GM23338 (cell line): ENCODE measurements around the gene SQSTM1. TPM values are rescaled to one million over a fixed set of nuclear protein-coding genes. Genes with fewer than 3 reads are reported as not detected.

Experiments used
- ATAC-seq: fragments of 200-7000 bp; cut with Tn5 transposase; 3 replicates; pipeline ENCODE4 v1.9.1; 2020
- DNase-seq: peaks from one replicate; pipeline ENCODE4 v3.0.0-alpha.2; 2015; ENCODE audit warnings: low spot score
- H2AFZ ChIP-seq: fragments of 200-600 bp; sonication (generic); 2 replicates; pipeline ENCODE4 v1.8.0; 2016; ENCODE audit warnings: antibody characterized with exemption, mild to moderate bottlenecking, moderate library complexity
- H3F3A ChIP-seq: fragments of 200-600 bp; sonication (generic); replicated peaks from 2 replicates; pipeline ENCODE4 v1.8.0; 2017; ENCODE audit warnings: antibody characterized with exemption, mixed run types, low read depth
- H3K27ac ChIP-seq: fragments of 200-600 bp; sonication (generic); 2 replicates; pipeline ENCODE4 v1.6.1; 2016; ENCODE audit warnings: low read depth
- H3K27me3 ChIP-seq: fragments of 200-600 bp; sonication (generic); 2 replicates; pipeline ENCODE4 v1.8.0; 2016; ENCODE audit warnings: mild to moderate bottlenecking, mixed run types, moderate library complexity; ENCODE audit not compliant: insufficient read depth
- H3K36me3 ChIP-seq: fragments of 200-600 bp; sonication (generic); 2 replicates; pipeline ENCODE4 v1.8.0; 2016; ENCODE audit warnings: mild to moderate bottlenecking; ENCODE audit not compliant: insufficient read depth
- H3K4me1 ChIP-seq: fragments of 200-600 bp; sonication (generic); 2 replicates; pipeline ENCODE4 v1.8.0; 2016; ENCODE audit warnings: mild to moderate bottlenecking, moderate library complexity; ENCODE audit not compliant: insufficient read depth
- H3K4me2 ChIP-seq: fragments of 200-600 bp; sonication (generic); 2 replicates; pipeline ENCODE4 v1.7.1; 2017; ENCODE audit warnings: mixed run types
- H3K4me3 ChIP-seq: fragments of 200-600 bp; sonication (generic); 2 replicates; pipeline ENCODE4 v1.6.1; 2016; ENCODE audit warnings: mixed run types
- H3K79me2 ChIP-seq: fragments of 200-600 bp; sonication (generic); replicated peaks from 2 replicates; pipeline ENCODE4 v1.8.0; 2017; ENCODE audit warnings: mild to moderate bottlenecking; ENCODE audit not compliant: insufficient read depth
- H3K9me2 ChIP-seq: fragments of 200-600 bp; sonication (generic); 2 replicates; pipeline ENCODE4 v1.8.0; 2017; ENCODE audit not compliant: insufficient read depth
- H4K20me1 ChIP-seq: fragments of 200-600 bp; sonication (generic); replicated peaks from 2 replicates; pipeline ENCODE4 v1.8.0; 2017; ENCODE audit warnings: mild to moderate bottlenecking; ENCODE audit not compliant: insufficient read depth
- H3K27ac Mint-ChIP-seq: 2 replicates; pipeline ENCODE4 v1.8.0; 2020; ENCODE audit warnings: inconsistent platforms, mild to moderate bottlenecking, moderate library complexity, mixed read lengths
- H3K27me3 Mint-ChIP-seq: 3 replicates; pipeline ENCODE4 v1.8.0; 2022; ENCODE audit warnings: low read depth, mild to moderate bottlenecking, moderate library complexity, mixed read lengths, inconsistent platforms; ENCODE audit not compliant: insufficient read depth, poor library complexity
- H3K36me3 Mint-ChIP-seq: 3 replicates; pipeline ENCODE4 v1.8.0; 2021; ENCODE audit warnings: low read depth, mild to moderate bottlenecking, inconsistent platforms, moderate library complexity, mixed read lengths
- H3K4me1 Mint-ChIP-seq: 3 replicates; pipeline ENCODE4 v1.8.0; 2020; ENCODE audit warnings: mild to moderate bottlenecking, inconsistent platforms, mixed read lengths
- H3K4me3 Mint-ChIP-seq: 3 replicates; pipeline ENCODE4 v1.8.0; 2021; ENCODE audit warnings: moderate library complexity, mild to moderate bottlenecking, inconsistent platforms, mixed read lengths
- H3K9me3 Mint-ChIP-seq: 3 replicates; pipeline ENCODE4 v1.8.0; 2020; ENCODE audit warnings: moderate library complexity, mild to moderate bottlenecking, inconsistent platforms, mixed read lengths
- CREB1 ChIP-seq: fragments of 250-450 bp; sonication (Bioruptor Pico); IDR thresholded peaks from 2 replicates; pipeline ENCODE4 v1.5.0; 2020; ENCODE audit warnings: low read depth, mild to moderate bottlenecking, moderate library complexity
- EZH2 ChIP-seq: fragments of 200-600 bp; sonication (generic); IDR thresholded peaks from one replicate; pipeline ENCODE4 v1.8.0; 2017; ENCODE audit warnings: antibody characterized with exemption, mild to moderate bottlenecking, low read depth; ENCODE audit not compliant: unreplicated experiment
- NANOG ChIP-seq: IDR thresholded peaks from 2 replicates; pipeline ENCODE4 v1.6.1; 2016; ENCODE audit warnings: antibody characterized with exemption, borderline replicate concordance
- POLR2AphosphoS5 ChIP-seq: IDR thresholded peaks from 2 replicates; pipeline ENCODE4 v1.6.1; 2016; ENCODE audit warnings: antibody characterized with exemption, low read depth
- STAT1 ChIP-seq: IDR thresholded peaks from one replicate; pipeline ENCODE4 v1.6.1; 2016; ENCODE audit warnings: antibody characterized with exemption; ENCODE audit not compliant: unreplicated experiment
- ZNF114 ChIP-seq: fragments of 250-450 bp; sonication (Bioruptor Pico); IDR thresholded peaks from 2 replicates; pipeline ENCODE4 v1.5.0; 2020; ENCODE audit warnings: mild to moderate bottlenecking, moderate library complexity
- ZNF331 ChIP-seq: fragments of 250-450 bp; sonication (Bioruptor Pico); IDR thresholded peaks from 2 replicates; pipeline ENCODE4 v1.5.0; 2020; ENCODE audit warnings: low read depth, mild to moderate bottlenecking, moderate library complexity
- ZNF462 ChIP-seq: fragments of 250-450 bp; sonication (Bioruptor Pico); IDR thresholded peaks from 2 replicates; pipeline ENCODE4 v1.5.0; 2020; ENCODE audit warnings: mild to moderate bottlenecking, moderate library complexity
- polyA plus RNA-seq: library from polyadenylated mRNA; unstranded; fragments of >200 nt; fragmentation: Nextera tagmentation; extraction: Ambion mirVana; gene quantifications from 2 replicates; pipeline ENCODE4 v1.2.1, GENCODE V29; 2016
- total RNA-seq: library from RNA; depleted of rRNA; stranded (reverse); fragments of >200 nt; shearing (Covaris generic); gene quantifications from 2 replicates; pipeline ENCODE4 v1.2.3, GENCODE V29; 2014
- TF ChIP-seq, protein P1 (sequence below): IDR thresholded peaks from one replicate; pipeline ENCODE4 v1.6.1; 2018; ENCODE audit warnings: antibody characterized with exemption; ENCODE audit not compliant: unreplicated experiment
- TF ChIP-seq, protein P2 (sequence below): IDR thresholded peaks from 2 replicates; pipeline ENCODE4 v1.6.1; 2016; ENCODE audit warnings: antibody characterized with exemption
- TF ChIP-seq, protein P3 (sequence below), 2 experiments: fragments of 200-600 bp in 1 of 2; sonication (generic) in 1 of 2; conservative IDR thresholded peaks; 2 replicates each; pipeline versions ENCODE4 v1.5.1 to v1.6.1; 2016 to 2017; ENCODE audit warnings: antibody characterized with exemption in 2 of 2, low read depth in 2 of 2, mild to moderate bottlenecking in 2 of 2, moderate library complexity in 1 of 2

SQSTM1 gene
- total and polyA plus RNA-seq, 2 experiments from 2014 or later = 58.0 to 92.6 TPM

DNA sequence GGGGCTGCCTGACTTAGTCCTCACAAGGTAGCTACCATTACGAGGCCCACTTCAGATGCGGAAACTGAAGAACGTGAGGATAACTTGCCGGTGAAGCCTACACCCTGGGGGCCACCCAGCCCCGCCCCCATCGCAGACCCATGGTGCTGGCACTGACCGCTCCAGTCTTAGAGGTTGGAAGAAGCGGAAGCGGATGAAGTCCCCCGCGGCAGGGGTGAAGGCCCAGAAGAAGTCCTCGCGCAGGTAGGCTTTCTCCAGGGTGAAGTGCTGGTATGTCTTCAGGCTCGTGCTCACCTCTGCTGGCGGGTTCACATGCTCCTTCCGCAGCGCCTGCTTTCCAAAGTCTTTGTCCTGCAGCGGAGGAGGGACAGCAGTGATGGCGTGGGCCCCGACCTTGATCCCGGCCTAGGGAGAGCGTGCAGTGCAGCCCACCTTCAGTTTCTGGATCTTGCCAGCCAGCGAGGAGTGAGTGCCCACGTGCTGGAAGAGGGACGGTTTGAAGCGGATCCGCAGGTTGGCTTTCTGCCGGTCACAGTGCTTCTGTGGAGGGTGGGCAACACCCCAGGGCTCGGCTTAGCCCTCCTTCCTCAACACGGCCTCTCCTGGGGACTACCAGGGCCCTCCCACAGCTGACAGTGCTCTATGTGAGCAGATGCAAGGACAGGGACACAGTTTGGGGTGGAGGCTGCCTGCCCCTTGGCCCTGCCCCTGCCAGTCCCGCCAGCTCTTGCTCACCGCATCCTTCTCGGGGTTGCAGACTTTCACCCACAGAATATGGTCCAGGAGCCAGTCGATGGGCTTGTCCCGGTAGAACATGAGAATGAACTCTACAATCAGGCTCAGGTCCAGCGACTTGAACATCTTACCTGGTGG, 21.7 kb upstream of the SQSTM1 start:
- Histone ChIP-seq H3K79me2 (peaks cover 4% of the 10 kb centered on the region; the same call in 1 of the 2 replicates), H3K36me3 (no peaks in the 10 kb centered on the region; the same call in 1 of the 2 replicates), H3K4me2 (no peak overlapping the region), H3K27me3 (no peaks in the 10 kb centered on the region), H3K4me1 (peaks cover 19% of the 10 kb centered on the region), H3K4me3 (no peak overlapping the region), H3F3A (peaks cover 10% of the 10 kb centered on the region), H3K27ac (no peak overlapping the region), H3K9me2 (no peaks in the 10 kb centered on the region), H2AFZ (no peak overlapping the region), H4K20me1 (peaks cover 10% of the 10 kb centered on the region)
- DNase-seq (no peak), ATAC-seq (no peak)
- TF ChIP-seq EZH2 (no peak), CREB1 (no peak), NANOG (no peak), STAT1 (no peak), ZNF114 (CRISPR knock-in tag) (no peak), ZNF462 (no peak), POLR2AphosphoS5 (no peak), ZNF331 (no peak)
- TF ChIP-seq, protein P1, sequence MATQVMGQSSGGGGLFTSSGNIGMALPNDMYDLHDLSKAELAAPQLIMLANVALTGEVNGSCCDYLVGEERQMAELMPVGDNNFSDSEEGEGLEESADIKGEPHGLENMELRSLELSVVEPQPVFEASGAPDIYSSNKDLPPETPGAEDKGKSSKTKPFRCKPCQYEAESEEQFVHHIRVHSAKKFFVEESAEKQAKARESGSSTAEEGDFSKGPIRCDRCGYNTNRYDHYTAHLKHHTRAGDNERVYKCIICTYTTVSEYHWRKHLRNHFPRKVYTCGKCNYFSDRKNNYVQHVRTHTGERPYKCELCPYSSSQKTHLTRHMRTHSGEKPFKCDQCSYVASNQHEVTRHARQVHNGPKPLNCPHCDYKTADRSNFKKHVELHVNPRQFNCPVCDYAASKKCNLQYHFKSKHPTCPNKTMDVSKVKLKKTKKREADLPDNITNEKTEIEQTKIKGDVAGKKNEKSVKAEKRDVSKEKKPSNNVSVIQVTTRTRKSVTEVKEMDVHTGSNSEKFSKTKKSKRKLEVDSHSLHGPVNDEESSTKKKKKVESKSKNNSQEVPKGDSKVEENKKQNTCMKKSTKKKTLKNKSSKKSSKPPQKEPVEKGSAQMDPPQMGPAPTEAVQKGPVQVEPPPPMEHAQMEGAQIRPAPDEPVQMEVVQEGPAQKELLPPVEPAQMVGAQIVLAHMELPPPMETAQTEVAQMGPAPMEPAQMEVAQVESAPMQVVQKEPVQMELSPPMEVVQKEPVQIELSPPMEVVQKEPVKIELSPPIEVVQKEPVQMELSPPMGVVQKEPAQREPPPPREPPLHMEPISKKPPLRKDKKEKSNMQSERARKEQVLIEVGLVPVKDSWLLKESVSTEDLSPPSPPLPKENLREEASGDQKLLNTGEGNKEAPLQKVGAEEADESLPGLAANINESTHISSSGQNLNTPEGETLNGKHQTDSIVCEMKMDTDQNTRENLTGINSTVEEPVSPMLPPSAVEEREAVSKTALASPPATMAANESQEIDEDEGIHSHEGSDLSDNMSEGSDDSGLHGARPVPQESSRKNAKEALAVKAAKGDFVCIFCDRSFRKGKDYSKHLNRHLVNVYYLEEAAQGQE = no peak
- TF ChIP-seq, protein P2, sequence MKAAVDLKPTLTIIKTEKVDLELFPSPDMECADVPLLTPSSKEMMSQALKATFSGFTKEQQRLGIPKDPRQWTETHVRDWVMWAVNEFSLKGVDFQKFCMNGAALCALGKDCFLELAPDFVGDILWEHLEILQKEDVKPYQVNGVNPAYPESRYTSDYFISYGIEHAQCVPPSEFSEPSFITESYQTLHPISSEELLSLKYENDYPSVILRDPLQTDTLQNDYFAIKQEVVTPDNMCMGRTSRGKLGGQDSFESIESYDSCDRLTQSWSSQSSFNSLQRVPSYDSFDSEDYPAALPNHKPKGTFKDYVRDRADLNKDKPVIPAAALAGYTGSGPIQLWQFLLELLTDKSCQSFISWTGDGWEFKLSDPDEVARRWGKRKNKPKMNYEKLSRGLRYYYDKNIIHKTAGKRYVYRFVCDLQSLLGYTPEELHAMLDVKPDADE = no peak
- TF ChIP-seq, protein P3, sequence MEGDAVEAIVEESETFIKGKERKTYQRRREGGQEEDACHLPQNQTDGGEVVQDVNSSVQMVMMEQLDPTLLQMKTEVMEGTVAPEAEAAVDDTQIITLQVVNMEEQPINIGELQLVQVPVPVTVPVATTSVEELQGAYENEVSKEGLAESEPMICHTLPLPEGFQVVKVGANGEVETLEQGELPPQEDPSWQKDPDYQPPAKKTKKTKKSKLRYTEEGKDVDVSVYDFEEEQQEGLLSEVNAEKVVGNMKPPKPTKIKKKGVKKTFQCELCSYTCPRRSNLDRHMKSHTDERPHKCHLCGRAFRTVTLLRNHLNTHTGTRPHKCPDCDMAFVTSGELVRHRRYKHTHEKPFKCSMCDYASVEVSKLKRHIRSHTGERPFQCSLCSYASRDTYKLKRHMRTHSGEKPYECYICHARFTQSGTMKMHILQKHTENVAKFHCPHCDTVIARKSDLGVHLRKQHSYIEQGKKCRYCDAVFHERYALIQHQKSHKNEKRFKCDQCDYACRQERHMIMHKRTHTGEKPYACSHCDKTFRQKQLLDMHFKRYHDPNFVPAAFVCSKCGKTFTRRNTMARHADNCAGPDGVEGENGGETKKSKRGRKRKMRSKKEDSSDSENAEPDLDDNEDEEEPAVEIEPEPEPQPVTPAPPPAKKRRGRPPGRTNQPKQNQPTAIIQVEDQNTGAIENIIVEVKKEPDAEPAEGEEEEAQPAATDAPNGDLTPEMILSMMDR (conservative IDR thresholded peaks at IDR 0.05; ENCODE audit: low read depth in 2 of 2) = no peak
- Mint-ChIP-seq H3K4me3 (no peak overlapping the region), H3K27ac (no peak overlapping the region; the same call in 1 of the 2 replicates), H3K36me3 (peaks cover 34% of the 10 kb centered on the region), H3K9me3 (no peaks in the 10 kb centered on the region), H3K27me3 (peaks cover 16% of the 10 kb centered on the region), H3K4me1 (peaks cover 23% of the 10 kb centered on the region)
